Transverse colon (tissue), 4 donors: ENCODE results near the gene TRIM37.

Experiments used
- CTCF ChIP-seq, 5 experiments: fragments of 200-600 bp in 3 of 5; fragments of 450-650 bp in 2 of 5; sonication (generic) in 3 of 5; IDR thresholded peaks; 1 replicate in 2 of 5; 2 replicates in 3 of 5; pipeline ENCODE4 v1.5.1; 2016 to 2017; ENCODE audit warnings: antibody characterized with exemption in 5 of 5, inconsistent platforms in 3 of 5, mild to moderate bottlenecking in 2 of 5, moderate library complexity in 1 of 5
- EP300 ChIP-seq: sonication (generic); formaldehyde crosslinking; IDR thresholded peaks from one replicate; pipeline ENCODE4 v1.6.1; 2017; ENCODE audit warnings: antibody characterized with exemption, low read depth
- POLR2A ChIP-seq: fragments of 450-650 bp; IDR thresholded peaks from one replicate; pipeline ENCODE4 v1.6.1; 2016; ENCODE audit warnings: antibody characterized with exemption, mild to moderate bottlenecking, moderate library complexity
- POLR2AphosphoS5 ChIP-seq, 3 donors: sonication (generic); formaldehyde crosslinking; IDR thresholded peaks; one replicate each; pipeline ENCODE4 v1.6.1; 2016; ENCODE audit warnings: antibody characterized with exemption in 3 of 3

- TF ChIP-seq CTCF (IDR thresholded peaks at IDR 0.05) (no peak), POLR2A (no peak), POLR2AphosphoS5 (IDR thresholded peaks at IDR 0.05) (no peak), EP300 (no peak)
Measured at GRCh38 chr17:59002126-59002525, 104.6 kb downstream of the TRIM37 start.
